GM23338 (cell line): ENCODE data around the gene PPAN. TPM values are rescaled to one million over a fixed set of nuclear protein-coding genes. Genes with fewer than 3 reads are reported as not detected.

ENCODE experiments used
- ATAC-seq: fragments of 200-7000 bp; cut with Tn5 transposase; 3 replicates; pipeline ENCODE4 v1.9.1; 2020
- DNase-seq: peaks from one replicate; pipeline ENCODE4 v3.0.0-alpha.2; 2015; ENCODE audit warnings: low spot score
- H2AFZ ChIP-seq: fragments of 200-600 bp; sonication (generic); 2 replicates; pipeline ENCODE4 v1.8.0; 2016; ENCODE audit warnings: antibody characterized with exemption, mild to moderate bottlenecking, moderate library complexity
- H3F3A ChIP-seq: fragments of 200-600 bp; sonication (generic); replicated peaks from 2 replicates; pipeline ENCODE4 v1.8.0; 2017; ENCODE audit warnings: antibody characterized with exemption, mixed run types, low read depth
- H3K27ac ChIP-seq: fragments of 200-600 bp; sonication (generic); 2 replicates; pipeline ENCODE4 v1.6.1; 2016; ENCODE audit warnings: low read depth
- H3K27me3 ChIP-seq: fragments of 200-600 bp; sonication (generic); 2 replicates; pipeline ENCODE4 v1.8.0; 2016; ENCODE audit warnings: mild to moderate bottlenecking, mixed run types, moderate library complexity; ENCODE audit not compliant: insufficient read depth
- H3K36me3 ChIP-seq: fragments of 200-600 bp; sonication (generic); 2 replicates; pipeline ENCODE4 v1.8.0; 2016; ENCODE audit warnings: mild to moderate bottlenecking; ENCODE audit not compliant: insufficient read depth
- H3K4me1 ChIP-seq: fragments of 200-600 bp; sonication (generic); 2 replicates; pipeline ENCODE4 v1.8.0; 2016; ENCODE audit warnings: mild to moderate bottlenecking, moderate library complexity; ENCODE audit not compliant: insufficient read depth
- H3K4me2 ChIP-seq: fragments of 200-600 bp; sonication (generic); 2 replicates; pipeline ENCODE4 v1.7.1; 2017; ENCODE audit warnings: mixed run types
- H3K4me3 ChIP-seq: fragments of 200-600 bp; sonication (generic); 2 replicates; pipeline ENCODE4 v1.6.1; 2016; ENCODE audit warnings: mixed run types
- H3K79me2 ChIP-seq: fragments of 200-600 bp; sonication (generic); replicated peaks from 2 replicates; pipeline ENCODE4 v1.8.0; 2017; ENCODE audit warnings: mild to moderate bottlenecking; ENCODE audit not compliant: insufficient read depth
- H3K9me2 ChIP-seq: fragments of 200-600 bp; sonication (generic); 2 replicates; pipeline ENCODE4 v1.8.0; 2017; ENCODE audit not compliant: insufficient read depth
- H4K20me1 ChIP-seq: fragments of 200-600 bp; sonication (generic); replicated peaks from 2 replicates; pipeline ENCODE4 v1.8.0; 2017; ENCODE audit warnings: mild to moderate bottlenecking; ENCODE audit not compliant: insufficient read depth
- H3K27ac Mint-ChIP-seq: 2 replicates; pipeline ENCODE4 v1.8.0; 2020; ENCODE audit warnings: inconsistent platforms, mild to moderate bottlenecking, moderate library complexity, mixed read lengths
- H3K27me3 Mint-ChIP-seq: 3 replicates; pipeline ENCODE4 v1.8.0; 2022; ENCODE audit warnings: low read depth, mild to moderate bottlenecking, moderate library complexity, mixed read lengths, inconsistent platforms; ENCODE audit not compliant: insufficient read depth, poor library complexity
- H3K36me3 Mint-ChIP-seq: 3 replicates; pipeline ENCODE4 v1.8.0; 2021; ENCODE audit warnings: low read depth, mild to moderate bottlenecking, inconsistent platforms, moderate library complexity, mixed read lengths
- H3K4me1 Mint-ChIP-seq: 3 replicates; pipeline ENCODE4 v1.8.0; 2020; ENCODE audit warnings: mild to moderate bottlenecking, inconsistent platforms, mixed read lengths
- H3K4me3 Mint-ChIP-seq: 3 replicates; pipeline ENCODE4 v1.8.0; 2021; ENCODE audit warnings: moderate library complexity, mild to moderate bottlenecking, inconsistent platforms, mixed read lengths
- H3K9me3 Mint-ChIP-seq: 3 replicates; pipeline ENCODE4 v1.8.0; 2020; ENCODE audit warnings: moderate library complexity, mild to moderate bottlenecking, inconsistent platforms, mixed read lengths
- EZH2 ChIP-seq: fragments of 200-600 bp; sonication (generic); IDR thresholded peaks from one replicate; pipeline ENCODE4 v1.8.0; 2017; ENCODE audit warnings: antibody characterized with exemption, mild to moderate bottlenecking, low read depth; ENCODE audit not compliant: unreplicated experiment
- EZH2phosphoT487 ChIP-seq: fragments of 200-600 bp; sonication (generic); IDR thresholded peaks from one replicate; pipeline ENCODE4 v1.8.1; 2018; ENCODE audit warnings: antibody characterized with exemption; ENCODE audit not compliant: unreplicated experiment
- JUNB ChIP-seq: IDR thresholded peaks from one replicate; pipeline ENCODE4 v1.6.1; 2016; ENCODE audit warnings: antibody characterized with exemption; ENCODE audit not compliant: unreplicated experiment
- NANOG ChIP-seq: IDR thresholded peaks from 2 replicates; pipeline ENCODE4 v1.6.1; 2016; ENCODE audit warnings: antibody characterized with exemption, borderline replicate concordance
- POLR2AphosphoS5 ChIP-seq: IDR thresholded peaks from 2 replicates; pipeline ENCODE4 v1.6.1; 2016; ENCODE audit warnings: antibody characterized with exemption, low read depth
- STAT1 ChIP-seq: IDR thresholded peaks from one replicate; pipeline ENCODE4 v1.6.1; 2016; ENCODE audit warnings: antibody characterized with exemption; ENCODE audit not compliant: unreplicated experiment
- ZNF114 ChIP-seq: fragments of 250-450 bp; sonication (Bioruptor Pico); IDR thresholded peaks from 2 replicates; pipeline ENCODE4 v1.5.0; 2020; ENCODE audit warnings: mild to moderate bottlenecking, moderate library complexity
- ZNF462 ChIP-seq: fragments of 250-450 bp; sonication (Bioruptor Pico); IDR thresholded peaks from 2 replicates; pipeline ENCODE4 v1.5.0; 2020; ENCODE audit warnings: mild to moderate bottlenecking, moderate library complexity
- polyA plus RNA-seq: library from polyadenylated mRNA; unstranded; fragments of >200 nt; fragmentation: Nextera tagmentation; extraction: Ambion mirVana; gene quantifications from 2 replicates; pipeline ENCODE4 v1.2.1, GENCODE V29; 2016
- total RNA-seq: library from RNA; depleted of rRNA; stranded (reverse); fragments of >200 nt; shearing (Covaris generic); gene quantifications from 2 replicates; pipeline ENCODE4 v1.2.3, GENCODE V29; 2014
- TF ChIP-seq, protein P1 (sequence below), 2 experiments: fragments of 200-600 bp in 1 of 2; sonication (generic) in 1 of 2; conservative IDR thresholded peaks; 2 replicates each; pipeline versions ENCODE4 v1.5.1 to v1.6.1; 2016 to 2017; ENCODE audit warnings: antibody characterized with exemption in 2 of 2, low read depth in 2 of 2, mild to moderate bottlenecking in 2 of 2, moderate library complexity in 1 of 2
- TF ChIP-seq, protein P2 (sequence below): IDR thresholded peaks from one replicate; pipeline ENCODE4 v1.6.1; 2018; ENCODE audit warnings: antibody characterized with exemption; ENCODE audit not compliant: unreplicated experiment

PPAN gene
- total and polyA plus RNA-seq, 2 experiments from 2014 or later = 71.8 to 81.9 TPM

- no peak overlapping the region for H3K27ac ChIP-seq
- peaks cover 6% of the 10 kb centered on the region for H3K27me3 Mint-ChIP-seq
- H3K79me2 ChIP-seq = no peaks in the 10 kb centered on the region
- H3K36me3 ChIP-seq = peaks cover 76% of the 10 kb centered on the region
- no peak overlapping the region for H3K27ac Mint-ChIP-seq
- no peak overlapping the region for H3K4me3 Mint-ChIP-seq
- H3K4me1 Mint-ChIP-seq = no peaks in the 10 kb centered on the region
- no peaks in the 10 kb centered on the region for H3K9me3 Mint-ChIP-seq
- no peak overlapping the region for H3K4me2 ChIP-seq
- no peak overlapping the region for H3K4me3 ChIP-seq
- H3F3A ChIP-seq = 0 out of 2 replicates have a peak, but pooled peaks cover 6% of the 10 kb centered on the region
- DNase-seq (no peak), ATAC-seq (no peak)
- peaks cover 95% of the 10 kb centered on the region for H3K36me3 Mint-ChIP-seq
- H2AFZ ChIP-seq = no peak overlapping the region
- H4K20me1 ChIP-seq = peaks cover 23% of the 10 kb centered on the region
- no peaks in the 10 kb centered on the region for H3K4me1 ChIP-seq
- no peaks in the 10 kb centered on the region for H3K9me2 ChIP-seq
- H3K27me3 ChIP-seq = no peaks in the 10 kb centered on the region
- TF ChIP-seq, protein P1, sequence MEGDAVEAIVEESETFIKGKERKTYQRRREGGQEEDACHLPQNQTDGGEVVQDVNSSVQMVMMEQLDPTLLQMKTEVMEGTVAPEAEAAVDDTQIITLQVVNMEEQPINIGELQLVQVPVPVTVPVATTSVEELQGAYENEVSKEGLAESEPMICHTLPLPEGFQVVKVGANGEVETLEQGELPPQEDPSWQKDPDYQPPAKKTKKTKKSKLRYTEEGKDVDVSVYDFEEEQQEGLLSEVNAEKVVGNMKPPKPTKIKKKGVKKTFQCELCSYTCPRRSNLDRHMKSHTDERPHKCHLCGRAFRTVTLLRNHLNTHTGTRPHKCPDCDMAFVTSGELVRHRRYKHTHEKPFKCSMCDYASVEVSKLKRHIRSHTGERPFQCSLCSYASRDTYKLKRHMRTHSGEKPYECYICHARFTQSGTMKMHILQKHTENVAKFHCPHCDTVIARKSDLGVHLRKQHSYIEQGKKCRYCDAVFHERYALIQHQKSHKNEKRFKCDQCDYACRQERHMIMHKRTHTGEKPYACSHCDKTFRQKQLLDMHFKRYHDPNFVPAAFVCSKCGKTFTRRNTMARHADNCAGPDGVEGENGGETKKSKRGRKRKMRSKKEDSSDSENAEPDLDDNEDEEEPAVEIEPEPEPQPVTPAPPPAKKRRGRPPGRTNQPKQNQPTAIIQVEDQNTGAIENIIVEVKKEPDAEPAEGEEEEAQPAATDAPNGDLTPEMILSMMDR (conservative IDR thresholded peaks at IDR 0.05; ENCODE audit: low read depth in 2 of 2) = no peak
- TF ChIP-seq EZH2phosphoT487 (no peak), EZH2 (no peak), STAT1 (no peak), JUNB (no peak), ZNF114 (no peak), NANOG (no peak), POLR2AphosphoS5 (no peak), ZNF462 (CRISPR knock-in tag) (no peak)
- TF ChIP-seq, protein P2, sequence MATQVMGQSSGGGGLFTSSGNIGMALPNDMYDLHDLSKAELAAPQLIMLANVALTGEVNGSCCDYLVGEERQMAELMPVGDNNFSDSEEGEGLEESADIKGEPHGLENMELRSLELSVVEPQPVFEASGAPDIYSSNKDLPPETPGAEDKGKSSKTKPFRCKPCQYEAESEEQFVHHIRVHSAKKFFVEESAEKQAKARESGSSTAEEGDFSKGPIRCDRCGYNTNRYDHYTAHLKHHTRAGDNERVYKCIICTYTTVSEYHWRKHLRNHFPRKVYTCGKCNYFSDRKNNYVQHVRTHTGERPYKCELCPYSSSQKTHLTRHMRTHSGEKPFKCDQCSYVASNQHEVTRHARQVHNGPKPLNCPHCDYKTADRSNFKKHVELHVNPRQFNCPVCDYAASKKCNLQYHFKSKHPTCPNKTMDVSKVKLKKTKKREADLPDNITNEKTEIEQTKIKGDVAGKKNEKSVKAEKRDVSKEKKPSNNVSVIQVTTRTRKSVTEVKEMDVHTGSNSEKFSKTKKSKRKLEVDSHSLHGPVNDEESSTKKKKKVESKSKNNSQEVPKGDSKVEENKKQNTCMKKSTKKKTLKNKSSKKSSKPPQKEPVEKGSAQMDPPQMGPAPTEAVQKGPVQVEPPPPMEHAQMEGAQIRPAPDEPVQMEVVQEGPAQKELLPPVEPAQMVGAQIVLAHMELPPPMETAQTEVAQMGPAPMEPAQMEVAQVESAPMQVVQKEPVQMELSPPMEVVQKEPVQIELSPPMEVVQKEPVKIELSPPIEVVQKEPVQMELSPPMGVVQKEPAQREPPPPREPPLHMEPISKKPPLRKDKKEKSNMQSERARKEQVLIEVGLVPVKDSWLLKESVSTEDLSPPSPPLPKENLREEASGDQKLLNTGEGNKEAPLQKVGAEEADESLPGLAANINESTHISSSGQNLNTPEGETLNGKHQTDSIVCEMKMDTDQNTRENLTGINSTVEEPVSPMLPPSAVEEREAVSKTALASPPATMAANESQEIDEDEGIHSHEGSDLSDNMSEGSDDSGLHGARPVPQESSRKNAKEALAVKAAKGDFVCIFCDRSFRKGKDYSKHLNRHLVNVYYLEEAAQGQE = no peak
These were observed 43.3 kb downstream of the PPAN start for GRCh38 chr19:10149427-10149826.
